Vagina (tissue), 2 donors: ENCODE results near the gene FAM163A.

Source experiments
- CTCF ChIP-seq, 3 experiments: fragments of 450-650 bp in 2 of 3; fragments of 200-600 bp in 1 of 3; sonication (generic) in 1 of 3; IDR thresholded peaks; one replicate each; pipeline ENCODE4 v1.5.1; 2017 to 2019; ENCODE audit warnings: antibody characterized with exemption in 3 of 3, mild to moderate bottlenecking in 2 of 3, moderate library complexity in 2 of 3
- POLR2A ChIP-seq, 2 donors: fragments of 450-650 bp; IDR thresholded peaks; one replicate each; pipeline ENCODE4 v1.6.1; 2017; ENCODE audit warnings: antibody characterized with exemption in 2 of 2, mild to moderate bottlenecking in 2 of 2, moderate library complexity in 2 of 2
- POLR2AphosphoS5 ChIP-seq, 2 donors: sonication (generic); formaldehyde crosslinking; IDR thresholded peaks; one replicate each; pipeline ENCODE4 v1.9.0; 2017; ENCODE audit warnings: antibody characterized with exemption in 2 of 2, mild to moderate bottlenecking in 2 of 2, low read depth in 1 of 2; ENCODE audit not compliant: insufficient read depth in 1 of 2

- TF ChIP-seq CTCF (IDR thresholded peaks at IDR 0.05) (no peak), POLR2AphosphoS5 (IDR thresholded peaks at IDR 0.05; ENCODE audit: insufficient read depth in 1 of 2, low read depth in 1 of 2) (no peak), POLR2A (IDR thresholded peaks at IDR 0.05) (no peak)
Measured at GRCh38 chr1:179785031-179785431, 41.9 kb downstream of the FAM163A start.
